Esophagus muscularis mucosa (tissue), 4 donors: ENCODE data around the gene ABCC4. TPM values are rescaled to one million over a fixed set of nuclear protein-coding genes. Genes with fewer than 3 reads are reported as not detected.

Experiments used
- DNase-seq: peaks from one replicate; pipeline ENCODE4 v3.0.0-alpha.2; 2017; ENCODE audit errors: extremely low spot score
- H3K27ac ChIP-seq, 4 donors: fragments of 200-600 bp; sonication (generic); replicated peaks in 1 of 4; 1 replicate in 3 of 4; 2 replicates in 1 of 4; pipeline ENCODE4 v1.5.1; 2016 to 2019; ENCODE audit warnings: mild to moderate bottlenecking in 1 of 4
- H3K27me3 ChIP-seq, 4 donors: fragments of 200-600 bp; sonication (generic); one replicate each; pipeline versions ENCODE4 v1.5.1 to v1.6.0; 2016 to 2019
- H3K36me3 ChIP-seq, 4 donors: fragments of 200-600 bp; sonication (generic); one replicate each; pipeline ENCODE4 v1.5.1; 2016 to 2019
- H3K4me1 ChIP-seq, 4 donors: fragments of 200-600 bp; sonication (generic); one replicate each; pipeline ENCODE4 v1.5.1; 2016 to 2019
- H3K4me3 ChIP-seq, 4 donors: fragments of 200-600 bp; sonication (generic); 1 replicate in 2 of 4; 2 replicates in 2 of 4; pipeline ENCODE4 v1.5.1; 2016 to 2019; ENCODE audit warnings: mild to moderate bottlenecking in 4 of 4, moderate library complexity in 1 of 4
- H3K9me3 ChIP-seq, 4 donors: fragments of 200-600 bp; sonication (generic); 1 replicate in 3 of 4; 2 replicates in 1 of 4; pipeline ENCODE4 v1.5.1; 2016 to 2019
- EP300 ChIP-seq: sonication (generic); formaldehyde crosslinking; IDR thresholded peaks from one replicate; pipeline ENCODE4 v1.6.1; 2017; ENCODE audit warnings: antibody characterized with exemption
- POLR2A ChIP-seq: fragments of 450-650 bp; IDR thresholded peaks from one replicate; pipeline ENCODE4 v1.6.1; 2017; ENCODE audit warnings: antibody characterized with exemption, moderate library complexity, mild to moderate bottlenecking, low read depth
- POLR2AphosphoS5 ChIP-seq, 2 donors: sonication (generic); formaldehyde crosslinking; IDR thresholded peaks; one replicate each; pipeline ENCODE4 v1.6.1; 2017; ENCODE audit warnings: antibody characterized with exemption in 2 of 2
- WGBS: methylation state at CpG from one replicate; pipeline ENCODE4 v1.1.5; 2018; 5-methylcytosine and 5-hydroxymethylcytosine counted together
- intact Hi-C: fragments of 100-400 bp; cut with DNase I; formaldehyde crosslinking; loops from one replicate; pipeline ENCODE4 v1.15.1; 2023
- total RNA-seq, 4 donors: library from RNA; depleted of rRNA; stranded (reverse); fragments of >200 nt; gene quantifications; one replicate each; pipeline versions ENCODE4 v1.1.0 to v1.2.1, GENCODE V29; 2016
- TF ChIP-seq, protein P1 (sequence below), 3 experiments: fragments of 200-600 bp in 2 of 3; fragments of 450-650 bp in 1 of 3; sonication (generic) in 2 of 3; IDR thresholded peaks; one replicate each; pipeline ENCODE4 v1.5.1; 2017 to 2019; ENCODE audit warnings: antibody characterized with exemption in 3 of 3, mild to moderate bottlenecking in 2 of 3, moderate library complexity in 1 of 3

The ABCC4 gene
- total RNA-seq, 4 donors from 2014 or later: 5.0 to 6.3 (median 6.0) TPM

DNA sequence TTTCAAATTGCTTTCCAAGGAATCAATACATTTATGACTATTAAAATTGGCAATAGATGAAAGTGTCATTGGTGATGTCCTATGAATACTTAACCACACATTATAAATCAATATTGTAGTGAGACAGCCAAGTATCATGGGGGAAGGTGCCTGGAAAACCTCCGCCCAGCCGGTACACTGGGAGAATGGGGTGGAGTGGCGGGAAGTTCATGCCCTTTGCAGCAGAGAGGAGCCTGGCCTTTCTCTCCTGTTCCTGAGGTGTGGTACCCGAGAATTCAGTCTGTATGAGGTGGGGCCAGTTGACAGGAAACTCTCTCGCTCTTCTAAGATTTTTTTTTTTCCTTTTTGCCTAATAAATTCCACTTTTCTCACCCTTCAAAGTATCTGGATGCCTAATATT lies 25.4 kb upstream of the ABCC4 start:
- no peaks in the 10 kb centered on the region for H3K36me3 ChIP-seq
- H3K4me1 ChIP-seq: no peaks in the 10 kb centered on the region
- no peak overlapping the region for H3K27ac ChIP-seq
- intact Hi-C loops: no loop called here
- no peak overlapping the region for H3K4me3 ChIP-seq
- no peaks in the 10 kb centered on the region for H3K27me3 ChIP-seq
- no peak for DNase-seq
- no peaks in the 10 kb centered on the region for H3K9me3 ChIP-seq
- WGBS: 85% methylated on average over 5 of the region's 5 CpGs
- TF ChIP-seq, protein P1, sequence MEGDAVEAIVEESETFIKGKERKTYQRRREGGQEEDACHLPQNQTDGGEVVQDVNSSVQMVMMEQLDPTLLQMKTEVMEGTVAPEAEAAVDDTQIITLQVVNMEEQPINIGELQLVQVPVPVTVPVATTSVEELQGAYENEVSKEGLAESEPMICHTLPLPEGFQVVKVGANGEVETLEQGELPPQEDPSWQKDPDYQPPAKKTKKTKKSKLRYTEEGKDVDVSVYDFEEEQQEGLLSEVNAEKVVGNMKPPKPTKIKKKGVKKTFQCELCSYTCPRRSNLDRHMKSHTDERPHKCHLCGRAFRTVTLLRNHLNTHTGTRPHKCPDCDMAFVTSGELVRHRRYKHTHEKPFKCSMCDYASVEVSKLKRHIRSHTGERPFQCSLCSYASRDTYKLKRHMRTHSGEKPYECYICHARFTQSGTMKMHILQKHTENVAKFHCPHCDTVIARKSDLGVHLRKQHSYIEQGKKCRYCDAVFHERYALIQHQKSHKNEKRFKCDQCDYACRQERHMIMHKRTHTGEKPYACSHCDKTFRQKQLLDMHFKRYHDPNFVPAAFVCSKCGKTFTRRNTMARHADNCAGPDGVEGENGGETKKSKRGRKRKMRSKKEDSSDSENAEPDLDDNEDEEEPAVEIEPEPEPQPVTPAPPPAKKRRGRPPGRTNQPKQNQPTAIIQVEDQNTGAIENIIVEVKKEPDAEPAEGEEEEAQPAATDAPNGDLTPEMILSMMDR (IDR thresholded peaks at IDR 0.05): no peak
- TF ChIP-seq EP300 (no peak), POLR2A (no peak), POLR2AphosphoS5 (IDR thresholded peaks at IDR 0.05) (no peak)

- DNase-seq: no peak
- intact Hi-C loops: no loop called here
- H3K27me3 ChIP-seq: no peaks in the 10 kb centered on the region
- H3K4me3 ChIP-seq: no peak overlapping the region
- WGBS: 71% methylated on average over 3 of the region's 3 CpGs
- H3K36me3 ChIP-seq: no peaks in the 10 kb centered on the region
- TF ChIP-seq, protein P1 (IDR thresholded peaks at IDR 0.05): no peak
- TF ChIP-seq POLR2A (no peak), EP300 (no peak), POLR2AphosphoS5 (IDR thresholded peaks at IDR 0.05) (no peak)
- no peak overlapping the region for H3K27ac ChIP-seq
- H3K4me1 ChIP-seq: no peaks in the 10 kb centered on the region
- no peaks in the 10 kb centered on the region for H3K9me3 ChIP-seq
Measured at GRCh38 chr13:95325485-95325884, 24.2 kb upstream of the ABCC4 start.

- TF ChIP-seq, protein P1 (IDR thresholded peaks at IDR 0.05): no peak
- TF ChIP-seq POLR2AphosphoS5 (IDR thresholded peaks at IDR 0.05) (no peak), POLR2A (no peak), EP300 (no peak)
- Histone ChIP-seq H3K27ac (no peak overlapping the region), H3K36me3 (no peaks in the 10 kb centered on the region), H3K4me1 (no peaks in the 10 kb centered on the region), H3K9me3 (no peaks in the 10 kb centered on the region), H3K27me3 (no peaks in the 10 kb centered on the region), H3K4me3 (no peak overlapping the region)
- WGBS: 68% methylated on average over 16 of the region's 16 CpGs
- no peak for DNase-seq
- intact Hi-C loops: no loop called here
Measured at GRCh38 chr13:95323930-95324662, 22.8 kb upstream of the ABCC4 start.

DNA sequence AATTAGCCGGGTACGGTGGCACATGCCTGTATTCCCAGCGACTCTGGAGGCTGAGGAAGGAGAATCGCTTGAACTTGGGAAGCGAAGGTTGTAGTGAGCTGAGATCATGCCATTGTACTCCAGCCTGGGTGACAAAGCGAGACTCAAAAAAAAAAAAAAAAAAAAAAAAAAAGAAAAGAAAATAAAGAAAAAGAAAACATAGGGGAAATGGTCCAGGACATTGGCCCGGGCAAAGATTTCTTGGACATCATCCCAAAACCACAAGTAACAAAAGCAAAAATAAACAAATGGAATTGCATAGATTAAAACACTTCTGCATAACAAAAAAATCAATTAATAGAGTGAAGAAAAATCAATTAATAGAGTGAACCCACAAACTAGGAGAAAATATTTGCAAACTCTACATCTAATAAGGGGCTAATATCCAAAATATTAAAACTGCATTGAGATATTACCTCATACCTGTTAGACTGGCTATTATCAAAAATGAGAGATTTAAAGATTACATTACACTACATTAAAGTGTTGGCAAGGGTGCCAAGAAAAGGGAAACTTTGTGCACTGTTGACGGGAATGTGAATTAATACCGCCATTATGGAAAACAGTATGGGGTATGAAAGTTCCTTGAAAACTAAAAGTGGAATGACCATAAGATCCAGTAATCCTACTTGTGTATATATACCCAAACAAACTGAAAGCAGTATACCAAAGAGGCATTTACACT lies 18.5 kb upstream of the ABCC4 start:
- DNase-seq: no peak
- TF ChIP-seq EP300 (no peak), POLR2AphosphoS5 (IDR thresholded peaks at IDR 0.05) (no peak), POLR2A (no peak)
- TF ChIP-seq, protein P1 (IDR thresholded peaks at IDR 0.05): no peak
- 86% methylated on average over 9 of the region's 9 CpGs for WGBS
- Histone ChIP-seq H3K4me1 (no peaks in the 10 kb centered on the region), H3K27ac (no peak overlapping the region), H3K36me3 (no peaks in the 10 kb centered on the region), H3K4me3 (no peak overlapping the region), H3K27me3 (peaks cover 0 to 3% (median 0%) of the 10 kb centered on the region in 4 donors), H3K9me3 (no peaks in the 10 kb centered on the region)
- intact Hi-C loops: no loop called here
